SK-N-SH (cell line): Measurements from ENCODE around the gene CHST13. TPM values are rescaled to one million over a fixed set of nuclear protein-coding genes. Genes with fewer than 3 reads are reported as not detected.

ENCODE experiments used
- CTCF ChIA-PET: fragments of 300-600, 350-600 bp; formaldehyde crosslinking; extraction: SDS; loops from one replicate; lab custom pipeline; 2021; lab: Yijun Ruan, JAX
- POLR2A ChIA-PET: fragments of 350-600 bp; sonication (Branson Sonifier 250); formaldehyde crosslinking; extraction: SDS; loops from one replicate; lab custom pipeline; 2020; ENCODE audit warnings: antibody characterized with exemption, inconsistent platforms; lab: Yijun Ruan, JAX
- DNase-seq: peaks from one replicate; pipeline ENCODE4 v3.0.0; 2012
- H2AFZ ChIP-seq: fragments of 200-600 bp; sonication (generic); 2 replicates; pipeline ENCODE4 v1.8.1; 2016; ENCODE audit warnings: antibody characterized with exemption, mild to moderate bottlenecking, low read depth
- H3F3A ChIP-seq: fragments of 200-600 bp; sonication (generic); replicated peaks from 2 replicates; pipeline ENCODE3; 2016; ENCODE audit warnings: antibody characterized with exemption, mild to moderate bottlenecking; ENCODE audit not compliant: insufficient read depth
- H3K27ac ChIP-seq, 2 experiments: fragments of 200-500 bp in 1 of 2; fragments of 200-600 bp in 1 of 2; sonication (Bioruptor generic) in 1 of 2; sonication (generic), shearing (Covaris generic) in 1 of 2; 2 replicates each; pipeline versions ENCODE4 v1.5.1 to v1.6.1; 2014 to 2016; ENCODE audit warnings: low read depth in 2 of 2, inconsistent platforms in 1 of 2, low read length in 1 of 2, mild to moderate bottlenecking in 1 of 2, mixed read lengths in 1 of 2
- H3K27me3 ChIP-seq: fragments of 200-600 bp; sonication (generic), shearing (Covaris generic); 2 replicates; pipeline ENCODE4 v1.6.1; 2016; ENCODE audit warnings: mixed run types; ENCODE audit not compliant: insufficient read depth
- H3K36me3 ChIP-seq, 2 experiments: fragments of 200-500 bp in 1 of 2; fragments of 200-600 bp in 1 of 2; sonication (Bioruptor generic) in 1 of 2; sonication (generic) in 1 of 2; replicated peaks in 1 of 2; 2 replicates each; pipeline versions ENCODE3 to v1.5.1; 2014 to 2016; ENCODE audit warnings: low read length in 1 of 2, mild to moderate bottlenecking in 1 of 2; ENCODE audit not compliant: insufficient read depth in 2 of 2, control insufficient read depth in 1 of 2
- H3K4me1 ChIP-seq, 2 experiments: fragments of 200-500 bp in 1 of 2; fragments of 200-600 bp in 1 of 2; sonication (Bioruptor generic) in 1 of 2; sonication (generic), shearing (Covaris generic) in 1 of 2; 2 replicates each; pipeline versions ENCODE4 v1.5.1 to v1.6.1; 2014 to 2016; ENCODE audit warnings: low read depth in 1 of 2, low read length in 1 of 2, mixed run types in 1 of 2; ENCODE audit not compliant: insufficient read depth in 2 of 2, control insufficient read depth in 1 of 2
- H3K4me2 ChIP-seq: fragments of 200-600 bp; sonication (generic), shearing (Covaris generic); 2 replicates; pipeline ENCODE4 v1.6.1; 2017; ENCODE audit warnings: mixed run types
- H3K4me3 ChIP-seq, 2 experiments: fragments of 200-500 bp in 1 of 2; fragments of 200-600 bp in 1 of 2; sonication (Bioruptor generic) in 1 of 2; sonication (generic), shearing (Covaris generic) in 1 of 2; 2 replicates each; pipeline versions ENCODE4 v1.5.1 to v1.8.1; 2014 to 2016; ENCODE audit warnings: low read depth in 2 of 2, inconsistent platforms in 1 of 2, low read length in 1 of 2, mild to moderate bottlenecking in 1 of 2, mixed read lengths in 1 of 2, moderate library complexity in 1 of 2
- H3K79me2 ChIP-seq: fragments of 200-600 bp; sonication (generic); 2 replicates; pipeline ENCODE4 v1.8.1; 2017; ENCODE audit warnings: mild to moderate bottlenecking; ENCODE audit not compliant: insufficient read depth
- H3K9ac ChIP-seq: fragments of 200-600 bp; sonication (generic); 2 replicates; pipeline ENCODE4 v1.6.1; 2017; ENCODE audit warnings: mixed run types
- H3K9me2 ChIP-seq: fragments of 200-600 bp; sonication (generic); 2 replicates; pipeline ENCODE4 v1.6.1; 2017; ENCODE audit warnings: mixed run types
- H3K9me3 ChIP-seq: fragments of 200-600 bp; sonication (generic); 2 replicates; pipeline ENCODE4 v1.6.1; 2017; ENCODE audit warnings: mixed run types, mild to moderate bottlenecking, moderate library complexity
- H4K20me1 ChIP-seq: fragments of 200-600 bp; sonication (generic); 2 replicates; pipeline ENCODE4 v1.6.1; 2017; ENCODE audit warnings: mild to moderate bottlenecking, mixed run types; ENCODE audit not compliant: insufficient read depth
- CTCF ChIP-seq: fragments of 200-600 bp; sonication (generic); IDR thresholded peaks from 2 replicates; pipeline ENCODE4 v1.6.1; 2017; ENCODE audit warnings: antibody characterized with exemption, mild to moderate bottlenecking, moderate library complexity
- EZH2phosphoT487 ChIP-seq: fragments of 200-600 bp; sonication (generic); IDR thresholded peaks from 2 replicates; pipeline ENCODE4 v1.6.1; 2017; ENCODE audit warnings: low read depth, mixed run types, mild to moderate bottlenecking, antibody characterized with exemption, moderate library complexity, borderline replicate concordance
- FOSL2 ChIP-seq: IDR thresholded peaks from 2 replicates; pipeline ENCODE4 v1.4.0; 2012; ENCODE audit warnings: low read depth, mild to moderate bottlenecking, moderate library complexity, borderline replicate concordance
- GATA2 ChIP-seq: sonication (generic); formaldehyde crosslinking; IDR thresholded peaks from 2 replicates; pipeline ENCODE4 v1.5.0; 2020; ENCODE audit warnings: mild to moderate bottlenecking, missing genetic modification reagents
- JUND ChIP-seq: IDR thresholded peaks from 2 replicates; pipeline ENCODE4 v1.4.0; 2012
- NFIC ChIP-seq: IDR thresholded peaks from 2 replicates; pipeline ENCODE4 v1.4.0; 2012; ENCODE audit warnings: borderline replicate concordance
- PBX3 ChIP-seq: IDR thresholded peaks from 2 replicates; pipeline ENCODE4; 2012
- RAD21 ChIP-seq: IDR thresholded peaks from 2 replicates; pipeline ENCODE4 v1.6.1; 2012; ENCODE audit warnings: mild to moderate bottlenecking, low read length
- RCOR1 ChIP-seq: fragments of 150-350 bp; IDR thresholded peaks from 2 replicates; pipeline ENCODE4 v1.6.1; 2017; ENCODE audit warnings: antibody characterized with exemption, low read length
- REST ChIP-seq: IDR thresholded peaks from 2 replicates; pipeline ENCODE4 v1.6.1; 2012; ENCODE audit warnings: mild to moderate bottlenecking, low read depth, low read length, moderate library complexity
- RXRA ChIP-seq: IDR thresholded peaks from 2 replicates; pipeline ENCODE4 v1.4.0; 2012; ENCODE audit warnings: low read depth, mild to moderate bottlenecking, borderline replicate concordance
- WGBS: methylation state at CpG from one replicate; pipeline ENCODE4 v1.1.6; 2017; ENCODE audit warnings: low lambda C conversion rate; 5-methylcytosine and 5-hydroxymethylcytosine counted together
- polyA plus RNA-seq, 3 experiments: library from polyadenylated mRNA; depleted of rRNA; stranded (reverse); fragments of >200 nt; gene quantifications; 2 replicates each; pipeline ENCODE4 v1.2.3, GENCODE V29; 2012

The CHST13 gene
- polyA plus RNA-seq, 1 of the 3 experiments (the other 2 are of a cell fraction) = 0.41 TPM

GRCh38 chr3:126493051-126493450 is 30.9 kb upstream of the CHST13 start:
- peaks cover 7% of the 10 kb centered on the region for H3K27me3 ChIP-seq
- CTCF ChIA-PET = no interaction called here
- H3K9ac ChIP-seq = no peak overlapping the region
- TF ChIP-seq PBX3 = no peak
- no peak for TF ChIP-seq NFIC
- no peak for TF ChIP-seq RXRA
- TF ChIP-seq CTCF = no peak
- TF ChIP-seq RAD21 = no peak
- TF ChIP-seq, all 33 proteins: peak for 0
- no peak overlapping the region for H3K4me3 ChIP-seq
- H3F3A ChIP-seq = no peaks in the 10 kb centered on the region
- H3K9me3 ChIP-seq = no peaks in the 10 kb centered on the region
- H3K36me3 ChIP-seq = no peaks in the 10 kb centered on the region
- no peaks in the 10 kb centered on the region for H3K9me2 ChIP-seq
- no peaks in the 10 kb centered on the region for H4K20me1 ChIP-seq
- no peak overlapping the region for H3K4me2 ChIP-seq
- POLR2A ChIA-PET = no interaction called here
- no peak for DNase-seq
- no peaks in the 10 kb centered on the region for H3K79me2 ChIP-seq
- 67% methylated on average over 8 of the region's 14 CpGs for WGBS
- H3K27ac ChIP-seq = no peak overlapping the region
- no peaks in the 10 kb centered on the region; a peak in 1 of 4 replicates for H3K4me1 ChIP-seq
- H2AFZ ChIP-seq = no peak overlapping the region

GRCh38 chr3:126493739-126494138 is 30.2 kb upstream of the CHST13 start:
- H3K4me1 ChIP-seq = no peaks in the 10 kb centered on the region; a peak in 1 of 4 replicates
- no peak overlapping the region for H3K4me3 ChIP-seq
- no peak overlapping the region for H3K27ac ChIP-seq
- DNase-seq = no peak
- TF ChIP-seq RCOR1 = no peak
- TF ChIP-seq, all 33 proteins: peak for 0
- Histone ChIP-seq H3K36me3 (no peaks in the 10 kb centered on the region), H3K27me3 (peaks cover 7% of the 10 kb centered on the region), H3K4me2 (no peak overlapping the region), H3K9me2 (no peaks in the 10 kb centered on the region), H2AFZ (no peak overlapping the region), H3K9me3 (no peaks in the 10 kb centered on the region), H3K9ac (no peak overlapping the region), H3F3A (no peaks in the 10 kb centered on the region), H4K20me1 (no peaks in the 10 kb centered on the region), H3K79me2 (no peaks in the 10 kb centered on the region)
- CTCF ChIA-PET = no interaction called here
- POLR2A ChIA-PET = no interaction called here
- WGBS = 76% methylated on average over 9 of the region's 9 CpGs

- no peak overlapping the region for H3K9ac ChIP-seq
- peaks cover 7% of the 10 kb centered on the region for H3K27me3 ChIP-seq
- no peaks in the 10 kb centered on the region for H3K9me3 ChIP-seq
- no peak overlapping the region for H3K4me2 ChIP-seq
- WGBS = 48% methylated on average over 7 of the region's 12 CpGs
- no peaks in the 10 kb centered on the region for H3F3A ChIP-seq
- H2AFZ ChIP-seq = no peak overlapping the region
- H3K4me1 ChIP-seq = no peaks in the 10 kb centered on the region; a peak in 1 of 4 replicates
- H3K4me3 ChIP-seq = no peak overlapping the region
- no peaks in the 10 kb centered on the region for H4K20me1 ChIP-seq
- ChIA-PET POLR2A (no interaction called here), CTCF (no interaction called here)
- H3K79me2 ChIP-seq = no peaks in the 10 kb centered on the region
- no peaks in the 10 kb centered on the region for H3K36me3 ChIP-seq
- H3K27ac ChIP-seq = no peak overlapping the region
- no peak for DNase-seq
- no peaks in the 10 kb centered on the region for H3K9me2 ChIP-seq
- TF ChIP-seq CTCF (no peak), GATA2 (CRISPR knock-in tag) (no peak), JUND (no peak), REST (no peak), FOSL2 (no peak), EZH2phosphoT487 (no peak)
These were observed 29.6 kb upstream of the CHST13 start for GRCh38 chr3:126494204-126494969.
